BE2C (cell line): ENCODE measurements around the gene F12.

ENCODE experiments used
- DNase-seq: peaks from one replicate; pipeline ENCODE4 v3.0.0-alpha.2; 2020
- H3K27me3 ChIP-seq: fragments of 250-450 bp; sonication (Bioruptor Pico); 2 replicates; pipeline ENCODE4 v1.5.1; 2020; ENCODE audit warnings: mild to moderate bottlenecking
- H3K36me3 ChIP-seq: fragments of 250-450 bp; sonication (Bioruptor Pico); 2 replicates; pipeline ENCODE4 v1.5.1; 2020; ENCODE audit warnings: mild to moderate bottlenecking
- H3K4me1 ChIP-seq: fragments of 250-450 bp; sonication (Bioruptor Pico); 2 replicates; pipeline ENCODE4 v1.5.1; 2020
- H3K4me3 ChIP-seq: 2 replicates; pipeline ENCODE4 v1.5.1; 2011; ENCODE audit warnings: low read depth, low read length
- H3K9me3 ChIP-seq: fragments of 250-450 bp; sonication (Bioruptor Pico); 2 replicates; pipeline ENCODE4 v1.5.1; 2020
- CTCF ChIP-seq: IDR thresholded peaks from 2 replicates; pipeline ENCODE4 v1.5.1; 2012; ENCODE audit warnings: mild to moderate bottlenecking, low read depth, low read length

Gene F12

DNA sequence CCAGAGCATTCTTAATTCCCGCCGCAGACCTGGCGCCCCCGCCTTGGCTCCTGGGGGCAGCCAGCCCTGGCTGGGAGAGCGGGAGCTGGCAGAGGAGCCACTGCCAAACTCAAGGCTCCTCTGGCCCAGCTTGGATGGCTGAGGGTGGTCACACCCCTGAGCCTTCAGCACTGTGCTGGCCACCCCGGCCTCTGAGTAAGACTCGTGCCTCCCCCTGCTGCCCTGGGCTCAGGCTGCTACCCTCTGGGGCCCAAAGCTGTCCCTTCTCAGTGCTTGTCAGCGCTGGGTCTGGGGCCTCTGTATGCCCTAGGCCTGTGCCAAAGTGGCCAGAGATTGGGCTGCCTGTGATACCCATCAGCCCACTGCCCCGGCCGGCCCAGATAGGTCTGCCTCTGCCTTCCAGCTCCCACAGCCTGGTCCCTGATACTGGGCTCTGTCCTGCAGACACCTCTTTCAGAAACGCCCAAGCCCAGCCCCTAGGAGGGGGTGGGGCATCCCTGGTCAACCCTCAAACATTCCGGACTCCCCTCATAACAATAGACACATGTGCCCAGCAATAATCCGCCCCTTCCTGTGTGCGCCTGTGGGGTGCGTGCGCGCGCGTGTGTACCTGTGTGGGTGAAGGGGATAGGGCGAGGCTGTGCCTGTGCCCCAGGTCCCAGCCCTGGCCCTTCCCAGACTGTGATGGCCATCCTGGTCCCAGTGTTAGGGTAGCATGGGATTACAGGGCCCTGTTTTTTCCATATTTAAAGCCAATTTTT, 32.9 kb upstream of the F12 start:
- H3K36me3 ChIP-seq: peaks cover 32% of the 10 kb centered on the region
- H3K9me3 ChIP-seq: no peaks in the 10 kb centered on the region
- H3K4me3 ChIP-seq: no peak overlapping the region
- H3K27me3 ChIP-seq: no peaks in the 10 kb centered on the region
- peak; percentile 24 for DNase-seq
- H3K4me1 ChIP-seq: peaks cover 5% of the 10 kb centered on the region; the same call in 1 of the 2 replicates
- no peak for TF ChIP-seq CTCF

GRCh38 chr5:177440990-177441780, 31.8 kb upstream of the F12 start:
- H3K9me3 ChIP-seq: no peaks in the 10 kb centered on the region
- H3K36me3 ChIP-seq: peaks cover 34% of the 10 kb centered on the region
- H3K4me1 ChIP-seq: peaks cover 5% of the 10 kb centered on the region; the same call in 1 of the 2 replicates
- H3K4me3 ChIP-seq: no peak overlapping the region
- H3K27me3 ChIP-seq: no peaks in the 10 kb centered on the region
- TF ChIP-seq CTCF: no peak
- DNase-seq: peak; percentile 29

DNA sequence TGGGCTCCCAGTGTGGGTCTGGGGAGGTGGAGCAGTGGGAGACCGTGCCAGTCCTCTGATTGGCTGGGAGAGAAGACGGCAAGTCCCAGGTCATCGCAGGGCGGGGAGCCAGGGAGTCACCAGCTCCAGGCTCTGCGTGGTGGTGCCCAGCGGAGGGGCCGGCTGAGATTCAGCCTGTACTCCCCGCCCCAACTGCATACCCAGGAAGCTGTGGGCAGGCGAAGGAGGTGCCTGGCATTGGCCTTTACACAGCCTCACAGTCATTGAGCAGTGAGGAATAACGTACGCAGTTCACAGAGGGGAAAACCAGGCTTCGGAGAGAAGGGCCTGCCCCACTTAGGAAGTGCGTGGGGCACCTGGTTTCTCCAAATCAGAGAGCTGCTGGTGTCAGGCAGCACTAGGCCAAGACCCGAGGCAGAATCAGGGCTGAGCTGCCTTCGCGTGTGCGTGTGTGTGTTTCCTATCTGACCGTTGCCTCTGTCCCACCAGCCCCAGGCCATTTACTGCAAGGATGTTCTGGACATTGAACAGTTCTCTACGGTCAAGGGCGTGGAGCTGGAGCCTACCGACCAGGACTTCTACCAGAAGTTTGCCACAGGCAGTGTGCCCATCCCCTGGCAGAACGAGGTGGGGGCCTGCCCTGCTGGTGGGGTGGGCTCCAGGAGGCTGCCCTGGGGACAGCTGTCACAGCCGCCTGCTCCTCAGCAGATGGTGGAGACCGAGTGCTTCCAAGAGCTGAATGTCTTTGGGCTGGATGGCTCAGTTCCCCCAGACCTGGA, 31.0 kb upstream of the F12 start:
- Histone ChIP-seq H3K36me3 (peaks cover 38% of the 10 kb centered on the region), H3K27me3 (no peaks in the 10 kb centered on the region), H3K9me3 (no peaks in the 10 kb centered on the region), H3K4me1 (peaks cover 5% of the 10 kb centered on the region; the same call in 1 of the 2 replicates), H3K4me3 (no peak overlapping the region)
- TF ChIP-seq CTCF: no peak
- peak; percentile 39 for DNase-seq

- no peak for TF ChIP-seq CTCF
- peaks cover 44% of the 10 kb centered on the region for H3K36me3 ChIP-seq
- H3K9me3 ChIP-seq: no peaks in the 10 kb centered on the region
- H3K4me1 ChIP-seq: peaks cover 5% of the 10 kb centered on the region; the same call in 1 of the 2 replicates
- no peak overlapping the region for H3K4me3 ChIP-seq
- no peaks in the 10 kb centered on the region for H3K27me3 ChIP-seq
- DNase-seq: no peak
Observed at GRCh38 chr5:177439518-177440053, 30.2 kb upstream of the F12 start.

DNA sequence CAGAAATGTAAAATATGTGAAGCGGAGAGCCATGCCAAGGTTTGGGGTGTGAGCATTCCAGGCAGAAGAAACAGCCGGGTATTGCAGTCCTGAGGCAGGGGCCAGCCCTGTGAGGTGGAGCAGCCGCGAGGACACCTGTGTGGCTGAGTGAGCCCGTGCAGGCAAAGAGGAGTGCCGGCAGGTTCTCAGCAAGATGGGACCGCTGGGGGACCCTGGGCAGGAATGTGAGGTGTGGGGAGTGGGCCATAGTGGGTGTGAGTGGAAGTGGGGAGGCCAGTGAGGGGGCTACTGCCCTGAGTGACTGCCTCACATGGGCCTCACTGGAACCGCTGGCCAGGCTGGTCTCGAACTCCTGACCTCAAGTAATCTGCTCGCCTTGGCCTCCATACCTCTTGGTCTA, 29.1 kb upstream of the F12 start:
- DNase-seq: no peak
- Histone ChIP-seq H3K4me3 (no peak overlapping the region), H3K4me1 (peaks cover 5% of the 10 kb centered on the region; the same call in 1 of the 2 replicates), H3K27me3 (no peaks in the 10 kb centered on the region), H3K36me3 (peaks cover 53% of the 10 kb centered on the region), H3K9me3 (no peaks in the 10 kb centered on the region)
- TF ChIP-seq CTCF: no peak
